GM21381 (cell line): ENCODE results near the gene KCNQ1.
A peak's percentile ranks its signal among the peaks of the same experiment; 100 is the strongest.

ENCODE experiments used
- ATAC-seq: cut with Tn5 transposase; IDR thresholded peaks from one replicate; pipeline ENCODE4 v1.9.1; 2021; ENCODE audit warnings: mild to moderate bottlenecking, moderate library complexity; ENCODE audit not compliant: unreplicated experiment

Gene KCNQ1, protein sequence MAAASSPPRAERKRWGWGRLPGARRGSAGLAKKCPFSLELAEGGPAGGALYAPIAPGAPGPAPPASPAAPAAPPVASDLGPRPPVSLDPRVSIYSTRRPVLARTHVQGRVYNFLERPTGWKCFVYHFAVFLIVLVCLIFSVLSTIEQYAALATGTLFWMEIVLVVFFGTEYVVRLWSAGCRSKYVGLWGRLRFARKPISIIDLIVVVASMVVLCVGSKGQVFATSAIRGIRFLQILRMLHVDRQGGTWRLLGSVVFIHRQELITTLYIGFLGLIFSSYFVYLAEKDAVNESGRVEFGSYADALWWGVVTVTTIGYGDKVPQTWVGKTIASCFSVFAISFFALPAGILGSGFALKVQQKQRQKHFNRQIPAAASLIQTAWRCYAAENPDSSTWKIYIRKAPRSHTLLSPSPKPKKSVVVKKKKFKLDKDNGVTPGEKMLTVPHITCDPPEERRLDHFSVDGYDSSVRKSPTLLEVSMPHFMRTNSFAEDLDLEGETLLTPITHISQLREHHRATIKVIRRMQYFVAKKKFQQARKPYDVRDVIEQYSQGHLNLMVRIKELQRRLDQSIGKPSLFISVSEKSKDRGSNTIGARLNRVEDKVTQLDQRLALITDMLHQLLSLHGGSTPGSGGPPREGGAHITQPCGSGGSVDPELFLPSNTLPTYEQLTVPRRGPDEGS

DNA sequence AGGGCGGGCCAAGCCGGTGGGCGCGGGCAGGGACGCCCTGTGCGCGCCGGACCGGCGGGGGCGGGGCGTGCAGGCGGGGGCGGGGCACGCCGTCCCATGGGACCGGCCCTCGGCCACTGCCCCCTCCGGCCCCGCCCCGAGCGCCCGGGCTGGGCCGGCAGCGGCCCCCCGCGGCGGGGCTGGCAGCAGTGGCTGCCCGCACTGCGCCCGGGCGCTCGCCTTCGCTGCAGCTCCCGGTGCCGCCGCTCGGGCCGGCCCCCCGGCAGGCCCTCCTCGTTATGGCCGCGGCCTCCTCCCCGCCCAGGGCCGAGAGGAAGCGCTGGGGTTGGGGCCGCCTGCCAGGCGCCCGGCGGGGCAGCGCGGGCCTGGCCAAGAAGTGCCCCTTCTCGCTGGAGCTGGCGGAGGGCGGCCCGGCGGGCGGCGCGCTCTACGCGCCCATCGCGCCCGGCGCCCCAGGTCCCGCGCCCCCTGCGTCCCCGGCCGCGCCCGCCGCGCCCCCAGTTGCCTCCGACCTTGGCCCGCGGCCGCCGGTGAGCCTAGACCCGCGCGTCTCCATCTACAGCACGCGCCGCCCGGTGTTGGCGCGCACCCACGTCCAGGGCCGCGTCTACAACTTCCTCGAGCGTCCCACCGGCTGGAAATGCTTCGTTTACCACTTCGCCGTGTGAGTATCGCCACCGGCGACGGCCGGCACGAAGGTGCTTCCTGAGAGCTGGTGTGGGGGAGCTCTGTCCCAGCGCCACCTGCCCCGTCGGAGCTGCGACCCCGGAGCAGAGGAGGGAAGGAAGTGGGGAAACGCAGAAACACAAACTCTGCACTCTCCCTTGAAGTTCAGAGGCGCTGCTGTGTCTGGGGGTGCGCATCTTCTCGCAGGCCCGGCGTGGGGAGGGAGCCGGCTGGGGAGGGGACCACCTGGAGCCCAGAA is at the start of gene KCNQ1:
TSS of gene KCNQ1 (plus strand) at position 188 of the 925 bp plus-strand sequence. CDS start at position 279, 91 bp downstream.
- no peak for ATAC-seq

DNA sequence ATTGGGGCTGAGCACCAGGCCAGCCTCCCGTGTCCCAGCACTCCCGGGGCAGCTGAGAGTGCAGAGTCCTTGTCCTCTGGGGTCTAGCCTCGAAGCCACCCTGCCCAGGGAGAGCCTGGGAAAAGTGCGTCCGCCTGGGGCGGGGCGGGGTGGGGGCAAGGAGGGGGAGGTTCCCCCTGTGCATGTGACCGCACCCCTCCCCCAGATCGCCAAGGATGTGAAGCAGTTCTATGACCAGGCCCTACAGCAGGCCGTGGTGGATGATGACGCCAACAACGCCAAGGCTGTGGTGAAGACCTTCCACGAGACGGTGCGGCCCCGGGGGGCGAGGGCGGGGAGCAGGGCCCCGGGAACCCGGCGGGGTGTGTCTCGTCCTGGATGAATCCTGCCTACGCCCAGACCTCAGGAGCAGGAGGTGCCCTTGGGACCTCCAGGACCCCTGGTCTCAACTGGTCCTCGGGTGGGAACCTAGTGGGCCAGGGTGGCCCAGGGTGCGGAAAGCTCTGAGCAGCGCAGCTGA is 49.5 kb upstream of the KCNQ1 start:
- no peak for ATAC-seq

DNA sequence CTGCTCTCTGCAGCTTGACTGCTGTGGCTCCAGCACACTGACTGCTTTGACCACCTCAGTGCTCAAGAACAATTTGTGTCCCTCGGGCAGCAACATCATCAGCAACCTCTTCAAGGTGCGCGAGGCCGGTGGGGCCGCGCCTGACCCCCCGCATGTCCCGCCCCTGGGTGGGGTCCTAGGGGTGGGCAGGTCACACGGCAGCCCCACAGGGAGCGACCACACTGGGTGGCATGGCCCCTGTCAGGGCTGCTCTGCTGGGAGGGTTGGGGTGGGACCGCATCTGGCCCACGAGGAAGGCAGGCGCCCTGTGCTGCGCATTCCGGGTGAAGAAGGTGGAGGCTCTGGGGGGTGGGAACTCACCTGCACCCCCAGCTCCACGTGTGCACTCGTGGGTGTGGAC is 49.0 kb upstream of the KCNQ1 start:
- ATAC-seq: no peak

DNA sequence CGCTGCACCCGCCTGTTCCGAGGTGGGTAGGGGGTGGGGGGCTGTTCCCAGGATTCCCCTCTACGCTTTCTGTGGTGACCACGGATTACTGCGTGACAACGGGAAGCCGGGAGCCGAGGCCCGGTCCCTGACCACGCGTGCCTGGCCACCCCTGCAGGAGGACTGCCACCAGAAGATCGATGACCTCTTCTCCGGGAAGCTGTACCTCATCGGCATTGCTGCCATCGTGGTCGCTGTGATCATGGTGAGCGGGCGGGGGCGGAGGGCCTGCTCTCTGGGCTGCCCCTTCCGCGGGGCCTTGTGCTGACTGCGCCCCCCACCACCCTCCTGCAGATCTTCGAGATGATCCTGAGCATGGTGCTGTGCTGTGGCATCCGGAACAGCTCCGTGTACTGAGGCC is 48.3 kb upstream of the KCNQ1 start:
- ATAC-seq: no peak

DNA sequence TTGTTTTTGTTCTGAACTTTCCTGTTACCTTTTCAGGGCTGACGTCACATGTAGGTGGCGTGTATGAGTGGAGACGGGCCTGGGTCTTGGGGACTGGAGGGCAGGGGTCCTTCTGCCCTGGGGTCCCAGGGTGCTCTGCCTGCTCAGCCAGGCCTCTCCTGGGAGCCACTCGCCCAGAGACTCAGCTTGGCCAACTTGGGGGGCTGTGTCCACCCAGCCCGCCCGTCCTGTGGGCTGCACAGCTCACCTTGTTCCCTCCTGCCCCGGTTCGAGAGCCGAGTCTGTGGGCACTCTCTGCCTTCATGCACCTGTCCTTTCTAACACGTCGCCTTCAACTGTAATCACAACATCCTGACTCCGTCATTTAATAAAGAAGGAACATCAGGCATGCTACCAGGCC is 47.8 kb upstream of the KCNQ1 start:
- no peak for ATAC-seq

DNA sequence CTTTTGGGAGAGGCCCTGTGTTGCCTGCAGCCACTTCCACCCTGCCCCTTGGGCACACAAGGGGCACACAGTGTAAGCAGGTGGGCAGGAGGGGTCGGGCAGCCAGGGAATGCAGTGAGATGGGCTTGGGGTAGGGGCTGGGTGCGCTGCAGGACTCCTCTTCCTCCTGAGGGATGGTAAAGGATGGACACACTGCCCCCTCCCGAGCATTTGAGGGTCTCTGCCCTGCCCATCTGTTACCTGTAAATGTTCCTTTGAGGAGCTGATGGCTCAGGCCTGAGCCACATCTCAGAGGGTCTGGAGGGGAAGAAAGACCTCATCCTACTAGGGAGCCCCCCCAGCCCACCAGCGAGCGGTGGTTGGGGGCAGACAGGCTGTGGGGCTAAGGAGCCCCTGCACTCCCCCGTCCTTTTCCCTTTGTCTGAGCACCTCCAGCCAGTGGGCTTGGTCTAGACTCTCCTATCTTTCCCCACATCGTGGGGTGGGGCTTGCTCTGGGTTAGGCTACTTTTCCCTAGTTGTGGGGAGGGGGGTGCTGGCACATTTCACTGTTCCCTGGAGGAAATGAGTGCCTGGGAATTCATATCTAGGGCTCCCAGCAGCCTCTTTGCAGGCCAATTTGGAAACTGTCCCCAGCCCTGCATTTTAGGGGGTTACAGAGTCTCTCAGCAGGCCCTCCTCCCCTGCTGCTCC is 46.0 kb upstream of the KCNQ1 start:
- ATAC-seq: no peak

DNA sequence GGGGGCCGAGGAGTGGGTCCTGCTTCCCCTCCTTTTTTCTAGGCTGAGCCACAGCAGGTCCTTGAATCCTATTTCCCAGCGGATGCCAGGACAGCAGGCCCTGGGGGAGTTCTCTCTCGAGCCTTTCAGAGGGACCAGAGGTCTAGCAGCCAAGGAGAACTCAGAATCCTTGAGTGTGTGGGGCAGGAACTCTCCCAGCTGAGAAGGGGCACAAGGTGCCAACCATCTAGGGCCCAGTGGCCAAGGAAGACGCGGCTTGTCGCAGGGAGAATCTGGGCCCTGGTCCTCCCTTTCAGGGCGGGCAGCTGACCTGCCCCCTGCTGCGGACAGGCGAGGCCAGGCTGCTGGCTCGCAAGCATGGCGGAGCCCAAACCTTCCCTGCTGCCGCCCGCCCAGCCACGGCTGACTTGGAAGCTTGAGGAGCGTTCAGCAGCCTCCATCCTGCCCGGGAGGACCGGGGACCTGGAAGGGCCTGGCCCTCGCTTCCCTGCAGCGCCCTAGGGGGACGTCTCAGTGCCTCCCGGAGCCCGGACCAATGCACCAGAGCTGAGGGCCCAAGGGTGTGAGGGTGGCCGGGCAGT is 45.2 kb upstream of the KCNQ1 start:
- no peak for ATAC-seq

DNA sequence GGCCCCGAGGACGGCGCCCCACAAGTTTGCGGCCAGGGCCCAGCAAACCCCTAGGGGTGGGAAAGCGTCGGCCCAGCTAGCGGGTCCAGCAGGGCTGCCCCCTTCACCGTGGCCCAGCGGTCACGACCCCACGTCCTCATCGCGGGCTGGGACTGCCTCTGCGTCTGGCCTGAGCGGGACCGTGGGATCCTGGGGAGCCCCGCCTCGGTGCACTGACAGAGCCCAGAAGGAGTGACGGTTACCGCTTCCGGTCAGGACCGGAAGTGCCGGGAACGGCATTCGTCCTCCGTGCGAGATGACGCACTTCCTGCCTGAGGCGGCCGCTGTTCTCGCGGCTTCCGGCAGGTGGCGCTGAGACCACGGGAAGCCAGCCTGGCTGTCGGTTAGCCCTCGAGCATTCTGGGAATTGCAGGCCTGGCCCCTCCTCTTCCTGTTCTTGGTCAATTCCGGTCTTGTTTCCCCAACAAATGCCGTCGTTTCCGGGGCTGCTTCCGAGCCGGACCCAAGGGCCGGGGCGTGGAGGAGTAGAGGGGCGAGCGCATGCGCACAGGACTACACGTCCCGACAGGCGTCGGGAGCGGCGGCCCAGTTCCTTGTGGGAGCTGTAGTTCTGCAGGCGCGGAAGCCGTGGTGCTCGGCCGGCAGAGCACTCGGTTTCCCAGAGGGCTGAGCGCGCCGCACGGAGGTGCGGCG is 44.6 kb upstream of the KCNQ1 start, which contains the start of gene TSSC4:
TSS of gene TSSC4 (plus strand) at position 682 of the 693 bp plus-strand sequence. CDS start 1,884 bp downstream, outside the sequence.
- ATAC-seq: peak; percentile 77

DNA sequence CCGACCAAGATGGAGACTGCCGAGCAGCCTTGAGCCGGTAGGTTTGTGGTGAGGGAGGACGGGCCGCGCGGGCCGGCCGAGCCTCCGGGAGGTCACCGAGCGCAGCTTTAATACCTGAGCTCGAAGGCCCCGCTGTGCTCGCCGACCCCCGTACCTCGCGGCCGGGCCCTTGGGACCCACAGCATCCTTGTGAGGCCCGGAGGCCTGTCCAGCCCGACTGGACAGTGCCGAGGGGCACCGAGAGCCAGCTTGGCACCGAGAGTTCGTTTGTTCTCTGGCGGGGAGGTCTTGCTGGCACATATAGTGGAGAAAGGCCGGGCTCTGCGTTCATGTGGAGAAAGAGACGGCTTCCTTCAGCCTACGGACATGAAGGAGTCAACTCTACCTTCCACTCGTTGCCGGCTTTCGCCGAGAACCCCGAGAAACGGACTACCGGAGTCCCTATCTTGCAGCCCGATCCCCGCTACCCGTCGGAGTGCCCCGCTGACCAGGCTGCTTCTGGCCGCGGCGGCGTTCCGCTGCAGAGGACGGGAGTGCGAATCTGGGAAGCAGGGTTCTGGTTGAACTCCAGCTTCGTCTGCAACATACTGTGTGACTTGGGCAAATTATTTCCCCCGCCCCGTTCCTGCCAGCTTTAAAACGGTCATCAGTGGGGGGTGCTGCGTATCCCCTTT is 43.9 kb upstream of the KCNQ1 start:
- no peak for ATAC-seq

DNA sequence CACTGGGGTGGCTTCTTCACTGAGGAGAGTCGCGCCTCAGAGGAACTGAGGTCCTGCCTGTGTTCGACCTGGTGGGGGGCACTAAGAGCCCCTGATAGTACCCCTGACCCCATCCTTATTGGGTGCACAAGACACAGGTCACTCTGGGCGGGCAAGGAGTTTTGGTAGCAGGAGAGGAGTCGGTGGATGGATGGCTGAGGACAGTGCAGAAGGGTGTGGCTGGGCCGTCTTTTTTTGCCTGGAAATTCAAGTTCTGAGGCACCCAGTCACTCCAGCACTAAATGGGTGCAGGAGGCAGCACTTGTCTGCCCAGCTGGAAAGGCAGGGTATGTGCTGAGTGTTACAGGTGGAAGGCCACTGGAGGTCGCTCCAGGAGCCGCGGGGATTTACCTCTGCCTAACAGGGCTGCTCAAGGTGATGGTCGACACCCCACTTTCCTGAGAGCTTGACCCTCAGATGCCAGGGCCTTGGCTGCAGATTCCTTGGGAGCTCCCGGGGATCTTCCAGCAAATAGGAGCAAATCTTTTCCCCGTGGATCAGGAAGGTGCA is 43.3 kb upstream of the KCNQ1 start:
- ATAC-seq: no peak

DNA sequence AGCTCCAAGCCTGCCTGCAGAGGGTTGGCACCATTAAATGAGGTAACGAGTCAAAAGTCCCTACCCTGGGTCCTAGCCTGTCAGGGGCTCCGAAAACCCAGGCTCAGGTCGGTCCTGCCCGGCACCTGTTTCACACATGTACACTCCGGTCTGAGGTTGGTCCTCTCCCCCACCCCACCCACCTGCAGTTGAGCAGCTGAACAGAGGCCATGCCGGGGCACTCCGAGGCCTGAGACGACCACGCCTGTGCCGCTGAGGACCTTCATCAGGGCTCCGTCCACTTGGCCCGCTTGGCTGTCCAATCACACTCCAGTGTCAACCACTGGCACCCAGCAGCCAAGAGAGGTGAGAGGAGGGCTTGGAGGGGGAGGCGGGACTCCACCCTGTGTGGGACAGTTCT is 42.7 kb upstream of the KCNQ1 start:
- ATAC-seq: no peak

DNA sequence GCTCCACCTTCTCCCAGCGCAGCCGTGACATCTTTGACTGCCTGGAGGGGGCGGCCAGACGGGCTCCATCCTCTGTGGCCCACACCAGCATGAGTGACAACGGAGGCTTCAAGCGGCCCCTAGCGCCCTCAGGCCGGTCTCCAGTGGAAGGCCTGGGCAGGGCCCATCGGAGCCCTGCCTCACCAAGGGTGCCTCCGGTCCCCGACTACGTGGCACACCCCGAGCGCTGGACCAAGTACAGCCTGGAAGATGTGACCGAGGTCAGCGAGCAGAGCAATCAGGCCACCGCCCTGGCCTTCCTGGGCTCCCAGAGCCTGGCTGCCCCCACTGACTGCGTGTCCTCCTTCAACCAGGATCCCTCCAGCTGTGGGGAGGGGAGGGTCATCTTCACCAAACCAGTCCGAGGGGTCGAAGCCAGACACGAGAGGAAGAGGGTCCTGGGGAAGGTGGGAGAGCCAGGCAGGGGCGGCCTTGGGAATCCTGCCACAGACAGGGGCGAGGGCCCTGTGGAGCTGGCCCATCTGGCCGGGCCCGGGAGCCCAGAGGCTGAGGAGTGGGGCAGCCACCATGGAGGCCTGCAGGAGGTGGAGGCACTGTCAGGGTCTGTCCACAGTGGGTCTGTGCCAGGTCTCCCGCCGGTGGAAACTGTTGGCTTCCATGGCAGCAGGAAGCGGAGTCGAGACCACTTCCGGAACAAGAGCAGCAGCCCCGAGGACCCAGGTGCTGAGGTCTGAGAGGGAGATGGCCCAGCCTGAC is 41.7 kb upstream of the KCNQ1 start:
- no peak for ATAC-seq

DNA sequence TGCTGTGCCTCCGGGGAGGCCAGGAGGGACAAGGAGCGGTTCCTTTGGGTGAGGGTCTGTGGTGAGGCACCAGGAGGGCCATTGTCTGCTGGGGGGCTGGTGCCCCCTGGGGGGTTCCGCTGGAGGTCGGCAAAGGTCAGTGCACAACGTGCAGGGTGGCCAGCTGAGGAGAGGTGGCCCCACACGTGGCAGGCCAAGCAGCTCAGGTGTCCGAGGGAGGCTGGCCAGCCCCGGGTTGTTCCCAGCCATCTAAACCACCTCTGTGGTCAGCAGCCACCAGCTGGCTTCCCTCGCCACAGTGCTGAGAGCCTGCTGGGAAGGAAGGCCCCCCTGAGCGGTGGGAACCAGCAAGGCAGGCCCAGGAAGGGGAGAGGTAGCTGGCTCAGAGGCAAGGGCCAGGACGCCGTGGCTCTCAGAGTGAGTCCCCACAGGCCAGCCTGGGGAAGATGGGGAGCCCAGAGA is 40.0 kb upstream of the KCNQ1 start:
- no peak for ATAC-seq

DNA sequence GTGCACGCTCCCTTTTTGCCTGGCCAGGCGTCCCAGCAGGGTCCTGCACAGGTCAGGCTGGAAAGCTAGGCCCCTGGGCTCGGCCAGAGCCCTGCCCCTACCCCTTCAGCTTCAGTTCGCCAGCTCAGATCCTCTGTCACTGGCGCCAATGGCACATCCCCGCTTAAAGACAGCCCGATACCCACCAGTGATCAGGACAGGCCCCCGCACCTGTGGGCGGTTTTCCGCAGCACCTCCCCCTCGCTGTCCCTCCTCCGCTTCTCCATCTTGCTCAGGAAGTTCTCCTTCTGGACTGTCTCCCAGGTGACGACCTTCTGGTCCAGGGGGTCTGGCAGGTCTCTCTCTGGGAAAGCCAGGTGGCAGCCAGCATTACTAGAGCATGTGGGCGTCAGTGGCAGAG is 38.4 kb upstream of the KCNQ1 start:
- ATAC-seq: no peak

DNA sequence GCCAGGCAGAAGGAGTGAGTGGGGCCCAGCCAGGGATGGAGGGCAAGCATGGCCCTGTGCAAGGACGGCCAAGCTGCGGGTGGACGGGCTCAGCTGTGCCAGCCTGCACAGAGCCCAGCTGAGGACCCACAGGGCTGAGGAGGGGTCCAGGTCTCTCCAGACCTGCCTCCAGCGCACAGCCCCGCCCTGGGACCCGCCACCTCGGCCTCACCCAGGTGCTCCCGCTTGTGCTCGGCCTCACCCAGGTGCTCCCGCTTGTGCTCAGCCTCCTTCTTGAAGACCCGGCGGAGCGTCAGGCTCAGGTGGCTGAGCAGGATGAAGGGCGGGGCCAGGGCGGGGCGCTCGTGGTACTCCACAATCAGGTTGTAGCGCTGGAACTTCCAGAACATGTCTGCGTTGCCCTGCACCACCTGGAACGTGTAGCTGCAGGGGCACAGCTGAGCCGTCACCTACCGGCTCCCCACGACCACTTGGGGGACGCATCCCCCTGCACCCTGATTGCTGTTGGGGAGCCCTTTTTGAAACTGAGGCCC is 37.9 kb upstream of the KCNQ1 start:
- ATAC-seq: no peak

DNA sequence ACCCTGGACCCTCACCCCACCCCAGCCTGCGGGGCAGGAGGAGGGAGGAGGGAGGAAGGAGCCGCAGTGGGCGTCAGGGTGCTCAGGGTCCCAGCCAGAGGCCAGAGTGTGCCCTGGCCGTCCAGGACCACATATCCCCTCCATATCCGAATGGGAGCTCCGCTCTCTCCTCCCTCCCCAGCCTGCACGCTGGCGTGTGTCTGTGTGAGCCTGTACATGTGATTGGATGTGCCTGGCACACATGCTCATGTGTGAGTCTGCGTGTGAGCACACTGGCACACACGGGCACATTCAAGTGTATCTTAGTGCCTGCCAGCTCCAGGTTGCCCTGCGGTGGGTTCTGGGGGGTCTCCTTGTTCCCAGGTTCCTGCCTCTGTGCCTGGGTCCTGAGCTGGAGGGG is 36.1 kb upstream of the KCNQ1 start:
- ATAC-seq: no peak

DNA sequence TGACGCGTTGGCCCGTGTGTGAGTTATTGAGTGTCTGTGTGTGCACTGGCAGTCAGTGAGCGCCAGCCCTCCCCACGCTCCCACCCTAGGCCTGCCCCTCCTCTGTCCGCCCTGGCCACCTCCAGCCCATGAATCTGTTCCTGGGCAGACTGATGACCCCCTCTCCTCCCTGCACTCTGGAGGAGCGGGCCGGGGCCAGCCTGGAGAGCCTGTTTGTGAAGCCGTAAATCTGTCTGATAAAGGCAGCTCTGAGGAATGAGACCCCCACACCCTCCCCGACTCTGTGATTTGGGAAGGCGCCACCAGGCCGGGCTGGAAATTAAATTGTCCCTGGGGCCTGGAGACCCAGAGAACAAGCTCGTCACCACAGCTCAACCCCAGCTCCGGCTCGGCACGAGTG is 35.7 kb upstream of the KCNQ1 start:
- no peak for ATAC-seq
